Measurements from ENCODE around the gene SAXO1. TPM values are rescaled to one million over a fixed set of nuclear protein-coding genes. Genes with fewer than 3 reads are reported as not detected.
"Not testable (repeated sequence)": the region's sequence is repeated elsewhere in the genome, so short reads cannot be mapped to it uniquely, and the experiment has no call there.

The SAXO1 gene
- total and polyA plus RNA-seq, 7 donors: under 0.01 to 0.01 TPM; not detected in 5

GRCh38 chr9:18936094-18936871 lies 96.7 kb downstream of the SAXO1 start:
- no peak for DNase-seq
- H3K36me3 ChIP-seq: no peaks in the 10 kb centered on the region
- no peak for TF ChIP-seq POLR2A (IDR thresholded peaks at IDR 0.05)
- TF ChIP-seq POLR2AphosphoS5 (IDR thresholded peaks at IDR 0.05): no peak
- no peak for TF ChIP-seq EP300 (IDR thresholded peaks at IDR 0.05)
- TF ChIP-seq CTCF (IDR thresholded peaks at IDR 0.05): no peak
- H3K4me1 ChIP-seq: no peaks in the 10 kb centered on the region
- intact Hi-C loops (cut with DNase I): no loop called here
- H3K27ac ChIP-seq: no peak overlapping the region
- no peak overlapping the region for H3K4me3 ChIP-seq
- 60 to 81% methylated on average over 7 of the region's 7 CpGs for WGBS, 2 donors
- H3K9me3 ChIP-seq: no peaks in the 10 kb centered on the region
- H3K27me3 ChIP-seq: no peaks in the 10 kb centered on the region

- H3K4me3 ChIP-seq: no peak overlapping the region
- TF ChIP-seq EP300 (IDR thresholded peaks at IDR 0.05) (no peak), POLR2A (IDR thresholded peaks at IDR 0.05) (no peak)
- DNase-seq: no peak
- H3K27me3 ChIP-seq: no peaks in the 10 kb centered on the region
- intact Hi-C loops (cut with DNase I): no loop called here
- no peaks in the 10 kb centered on the region for H3K9me3 ChIP-seq
- WGBS, 2 donors: 86 to 89% methylated on average over 2 of the region's 2 CpGs
- no peaks in the 10 kb centered on the region for H3K4me1 ChIP-seq
- H3K27ac ChIP-seq: no peak overlapping the region
- H3K36me3 ChIP-seq: no peaks in the 10 kb centered on the region
Measured at GRCh38 chr9:18935541-18935940, 97.5 kb downstream of the SAXO1 start.

GRCh38 chr9:18930611-18931010 lies 102.4 kb downstream of the SAXO1 start:
- H3K27me3 ChIP-seq; H3K36me3 ChIP-seq; DNase-seq; H3K4me3 ChIP-seq; H3K27ac ChIP-seq; intact Hi-C loops (cut with DNase I); H3K4me1 ChIP-seq; H3K9me3 ChIP-seq: not testable (repeated sequence)
- 85 to 89% methylated on average over 13 of the region's 13 CpGs for WGBS, 2 donors

GRCh38 chr9:18928711-18929110 lies 104.3 kb downstream of the SAXO1 start:
- WGBS, 2 donors: 81 to 85% methylated on average over 7 of the region's 7 CpGs
- no peaks in the 10 kb centered on the region for H3K4me1 ChIP-seq
- TF ChIP-seq EP300 (IDR thresholded peaks at IDR 0.05) (no peak), CTCF (IDR thresholded peaks at IDR 0.05) (no peak), POLR2AphosphoS5 (IDR thresholded peaks at IDR 0.05) (no peak), POLR2A (IDR thresholded peaks at IDR 0.05) (no peak)
- H3K36me3 ChIP-seq: no peaks in the 10 kb centered on the region
- intact Hi-C loops (cut with DNase I): no loop called here
- no peak for DNase-seq
- no peaks in the 10 kb centered on the region for H3K27me3 ChIP-seq
- no peak overlapping the region for H3K27ac ChIP-seq
- H3K9me3 ChIP-seq: no peaks in the 10 kb centered on the region
- no peak overlapping the region for H3K4me3 ChIP-seq

- Histone ChIP-seq H3K9me3 (no peaks in the 10 kb centered on the region), H3K4me1 (peaks cover 0 to 11% (median 10%) of the 10 kb centered on the region in 4 donors), H3K36me3 (no peaks in the 10 kb centered on the region), H3K27me3 (no peaks in the 10 kb centered on the region), H3K4me3 (no peak overlapping the region), H3K27ac (no peak overlapping the region)
- intact Hi-C loops (cut with DNase I): no loop called here
- 89 to 93% methylated on average over 3 of the region's 3 CpGs for WGBS, 2 donors
- TF ChIP-seq POLR2AphosphoS5 (IDR thresholded peaks at IDR 0.05): no peak
- no peak for TF ChIP-seq CTCF (IDR thresholded peaks at IDR 0.05)
- no peak for TF ChIP-seq POLR2A (IDR thresholded peaks at IDR 0.05)
- TF ChIP-seq EP300 (IDR thresholded peaks at IDR 0.05): no peak
- DNase-seq: no peak
Measured at GRCh38 chr9:18926513-18926912, 106.5 kb downstream of the SAXO1 start.

GRCh38 chr9:18925880-18926279 lies 107.1 kb downstream of the SAXO1 start:
- peaks cover 0 to 17% (median 16%) of the 10 kb centered on the region in 4 donors for H3K4me1 ChIP-seq
- intact Hi-C loops (cut with DNase I): no loop called here
- DNase-seq: no peak
- TF ChIP-seq POLR2A (IDR thresholded peaks at IDR 0.05) (no peak), POLR2AphosphoS5 (IDR thresholded peaks at IDR 0.05) (no peak), EP300 (IDR thresholded peaks at IDR 0.05) (no peak), CTCF (IDR thresholded peaks at IDR 0.05) (no peak)
- H3K36me3 ChIP-seq: no peaks in the 10 kb centered on the region
- no peak overlapping the region for H3K4me3 ChIP-seq
- no peaks in the 10 kb centered on the region for H3K9me3 ChIP-seq
- no peak overlapping the region for H3K27ac ChIP-seq
- no peaks in the 10 kb centered on the region for H3K27me3 ChIP-seq

Measured in sigmoid colon (tissue), 7 donors.